Prostate gland (tissue), 2 donors: ENCODE data around the gene PRKAR1B. TPM values are rescaled to one million over a fixed set of nuclear protein-coding genes. Genes with fewer than 3 reads are reported as not detected.

Source experiments
- DNase-seq: peaks from one replicate; pipeline ENCODE4 v3.0.0-alpha.2; 2019; ENCODE audit warnings: low spot score
- H3K27ac ChIP-seq, 2 donors: fragments of 200-600 bp; sonication (generic); 2 replicates each; pipeline ENCODE4 v1.5.1; 2017 to 2019
- H3K27me3 ChIP-seq: fragments of 200-600 bp; sonication (generic); replicated peaks from 2 replicates; pipeline ENCODE4 v1.5.1; 2019; ENCODE audit not compliant: insufficient read depth
- H3K36me3 ChIP-seq, 2 donors: fragments of 200-600 bp; sonication (generic); 1 replicate in 1 of 2; 2 replicates in 1 of 2; pipeline versions ENCODE4 v1.5.1 to v1.8.1; 2017 to 2019
- H3K4me1 ChIP-seq: fragments of 200-600 bp; sonication (generic); replicated peaks from 2 replicates; pipeline ENCODE4 v1.5.1; 2019
- H3K4me3 ChIP-seq, 2 donors: fragments of 200-600 bp; sonication (generic); 2 replicates each; pipeline ENCODE4 v1.5.1; 2017 to 2019
- H3K9me3 ChIP-seq: fragments of 200-600 bp; sonication (generic); 2 replicates; pipeline ENCODE4 v1.5.1; 2017
- CTCF ChIP-seq, 4 experiments: fragments of 200-600 bp in 2 of 4; fragments of 450-650 bp in 2 of 4; sonication (generic) in 2 of 4; IDR thresholded peaks; 1 replicate in 3 of 4; 2 replicates in 1 of 4; pipeline ENCODE4 v1.5.1; 2016 to 2019; ENCODE audit warnings: antibody characterized with exemption in 4 of 4, mild to moderate bottlenecking in 2 of 4, moderate library complexity in 2 of 4
- POLR2A ChIP-seq: fragments of 450-650 bp; IDR thresholded peaks from one replicate; pipeline ENCODE4 v1.6.1; 2016; ENCODE audit warnings: antibody characterized with exemption, mild to moderate bottlenecking
- POLR2AphosphoS5 ChIP-seq: sonication (generic); formaldehyde crosslinking; IDR thresholded peaks from one replicate; pipeline ENCODE4 v1.6.1; 2017; ENCODE audit warnings: antibody characterized with exemption
- WGBS: methylation state at CpG from one replicate; pipeline ENCODE4 v1.1.5; 2018; 5-methylcytosine and 5-hydroxymethylcytosine counted together
- intact Hi-C: fragments of 100-400 bp; cut with DNase I; formaldehyde crosslinking; loops from one replicate; pipeline ENCODE4 v1.14.2; 2022
- total RNA-seq, 2 donors: library from RNA; depleted of rRNA; stranded (reverse); fragments of >200 nt; gene quantifications; one replicate each; pipeline ENCODE4 v1.1.0, GENCODE V29; 2016

PRKAR1B gene
- total RNA-seq, 2 donors from 2014 or later = 20.2 to 44.8 TPM

GRCh38 chr7:632831-633210 lies 94.3 kb downstream of the PRKAR1B start:
- no peak overlapping the region for H3K27ac ChIP-seq
- intact Hi-C loops = no loop called here
- H3K36me3 ChIP-seq = no peaks in the 10 kb centered on the region
- no peak overlapping the region for H3K4me3 ChIP-seq
- no peaks in the 10 kb centered on the region for H3K27me3 ChIP-seq
- no peak for DNase-seq
- no peaks in the 10 kb centered on the region for H3K4me1 ChIP-seq
- 91% methylated on average over 21 of the region's 23 CpGs for WGBS
- no peak for TF ChIP-seq CTCF (IDR thresholded peaks at IDR 0.05)
- TF ChIP-seq POLR2AphosphoS5 = no peak
- no peak for TF ChIP-seq POLR2A
- no peaks in the 10 kb centered on the region for H3K9me3 ChIP-seq

- intact Hi-C loops = no loop called here
- no peak for TF ChIP-seq POLR2AphosphoS5
- TF ChIP-seq POLR2A = no peak
- no peak for DNase-seq
- Histone ChIP-seq H3K4me1 (no peaks in the 10 kb centered on the region), H3K36me3 (no peaks in the 10 kb centered on the region), H3K9me3 (no peaks in the 10 kb centered on the region), H3K4me3 (no peak overlapping the region), H3K27me3 (no peaks in the 10 kb centered on the region), H3K27ac (no peak overlapping the region)
- 90% methylated on average over 34 of the region's 39 CpGs for WGBS
Measured at GRCh38 chr7:631964-632830, 94.9 kb downstream of the PRKAR1B start.

GRCh38 chr7:631291-631711 lies 95.8 kb downstream of the PRKAR1B start:
- TF ChIP-seq CTCF (IDR thresholded peaks at IDR 0.05) = no peak
- intact Hi-C loops = no loop called here

GRCh38 chr7:630539-630938 lies 96.5 kb downstream of the PRKAR1B start:
- Histone ChIP-seq H3K4me1 (no peaks in the 10 kb centered on the region), H3K27ac (no peak overlapping the region), H3K9me3 (no peaks in the 10 kb centered on the region), H3K27me3 (no peaks in the 10 kb centered on the region), H3K4me3 (no peak overlapping the region), H3K36me3 (no peaks in the 10 kb centered on the region)
- no peak for TF ChIP-seq CTCF (IDR thresholded peaks at IDR 0.05)
- no peak for TF ChIP-seq POLR2A
- DNase-seq = no peak
- WGBS = 82% methylated on average over 5 of the region's 5 CpGs
- intact Hi-C loops = no loop called here

More at GRCh38 chr7:631291-631711, 95.8 kb downstream of the PRKAR1B start:
- no peak overlapping the region for H3K4me3 ChIP-seq
- H3K36me3 ChIP-seq = no peaks in the 10 kb centered on the region
- no peak overlapping the region for H3K27ac ChIP-seq
- H3K4me1 ChIP-seq = no peaks in the 10 kb centered on the region
- no peaks in the 10 kb centered on the region for H3K27me3 ChIP-seq
- DNase-seq = no peak
- no peaks in the 10 kb centered on the region for H3K9me3 ChIP-seq
- 95% methylated on average over 14 of the region's 17 CpGs for WGBS

- intact Hi-C loops = no loop called here
- Histone ChIP-seq H3K27ac (no peak overlapping the region), H3K27me3 (no peaks in the 10 kb centered on the region), H3K4me1 (no peaks in the 10 kb centered on the region), H3K4me3 (no peak overlapping the region), H3K36me3 (no peaks in the 10 kb centered on the region), H3K9me3 (no peaks in the 10 kb centered on the region)
- TF ChIP-seq POLR2AphosphoS5 (no peak), POLR2A (no peak), CTCF (IDR thresholded peaks at IDR 0.05) (no peak)
- no peak for DNase-seq
- WGBS = 93% methylated on average over 11 of the region's 12 CpGs
Measured at GRCh38 chr7:630111-630511, 97.0 kb downstream of the PRKAR1B start.
